NT2/D1 (cell line): ENCODE measurements around the gene CIITA.

Source experiments
- DNase-seq: peaks from one replicate; pipeline ENCODE4 v3.0.0-alpha.2; 2011; ENCODE audit warnings: low read depth, low spot score
- H3K27me3 ChIP-seq: 2 replicates; pipeline ENCODE4 v1.6.0; 2011; ENCODE audit warnings: mild to moderate bottlenecking; ENCODE audit not compliant: insufficient read length, insufficient read depth
- H3K36me3 ChIP-seq: 2 replicates; pipeline ENCODE4 v1.6.1; 2011; ENCODE audit warnings: mild to moderate bottlenecking, low read length, mixed read lengths; ENCODE audit not compliant: insufficient read depth, insufficient read length
- H3K4me1 ChIP-seq: 2 replicates; pipeline ENCODE4 v1.5.1; 2011; ENCODE audit not compliant: insufficient read depth, insufficient read length
- H3K4me3 ChIP-seq: 2 replicates; pipeline ENCODE4 v1.5.1; 2011; ENCODE audit warnings: low read depth; ENCODE audit not compliant: insufficient read length
- H3K9ac ChIP-seq: 2 replicates; pipeline ENCODE4 v1.6.0; 2011; ENCODE audit warnings: low read depth; ENCODE audit not compliant: insufficient read length
- H3K9me3 ChIP-seq: 2 replicates; pipeline ENCODE4 v1.5.1; 2011; ENCODE audit warnings: mild to moderate bottlenecking, low read length; ENCODE audit not compliant: insufficient read depth
- SUZ12 ChIP-seq: IDR thresholded peaks from 2 replicates; pipeline ENCODE4 v1.6.1; 2011; ENCODE audit not compliant: insufficient read length, insufficient read depth; ENCODE audit errors: extremely low read depth
- YY1 ChIP-seq: IDR thresholded peaks from 2 replicates; pipeline ENCODE4 v1.6.1; 2011; ENCODE audit not compliant: insufficient read length, insufficient read depth
- ZNF274 ChIP-seq: IDR thresholded peaks from 2 replicates; pipeline ENCODE4 v1.6.1; 2011; ENCODE audit warnings: mild to moderate bottlenecking, low read depth, low read length

CIITA gene

GRCh38 chr16:10868596-10869469 lies 8.2 kb upstream of the CIITA start:
- Histone ChIP-seq H3K9me3 (no peaks in the 10 kb centered on the region), H3K27me3 (peaks cover 4% of the 10 kb centered on the region), H3K4me3 (no peak overlapping the region), H3K36me3 (no peaks in the 10 kb centered on the region), H3K9ac (no peak overlapping the region), H3K4me1 (no peaks in the 10 kb centered on the region)
- no peak for TF ChIP-seq SUZ12
- TF ChIP-seq YY1: no peak
- TF ChIP-seq ZNF274: no peak
- no peak for DNase-seq

GRCh38 chr16:10870137-10870776 lies 6.7 kb upstream of the CIITA start:
- Histone ChIP-seq H3K4me1 (no peaks in the 10 kb centered on the region), H3K27me3 (peaks cover 4% of the 10 kb centered on the region), H3K9ac (no peak overlapping the region), H3K4me3 (no peak overlapping the region), H3K9me3 (no peaks in the 10 kb centered on the region), H3K36me3 (no peaks in the 10 kb centered on the region)
- no peak for DNase-seq
- TF ChIP-seq YY1 (no peak), ZNF274 (no peak), SUZ12 (no peak)

GRCh38 chr16:10870808-10871156 lies 6.2 kb upstream of the CIITA start:
- Histone ChIP-seq H3K9ac (no peak overlapping the region), H3K4me1 (no peaks in the 10 kb centered on the region), H3K36me3 (no peaks in the 10 kb centered on the region), H3K4me3 (no peak overlapping the region), H3K27me3 (peaks cover 4% of the 10 kb centered on the region), H3K9me3 (no peaks in the 10 kb centered on the region)
- no peak for DNase-seq
- TF ChIP-seq YY1 (no peak), ZNF274 (no peak), SUZ12 (no peak)

GRCh38 chr16:10871157-10871991 lies 5.6 kb upstream of the CIITA start:
- Histone ChIP-seq H3K9me3 (no peaks in the 10 kb centered on the region), H3K9ac (no peak overlapping the region), H3K36me3 (no peaks in the 10 kb centered on the region), H3K4me3 (no peak overlapping the region), H3K27me3 (peaks cover 4% of the 10 kb centered on the region), H3K4me1 (no peaks in the 10 kb centered on the region)
- no peak for DNase-seq
- TF ChIP-seq SUZ12: no peak
- no peak for TF ChIP-seq ZNF274
- TF ChIP-seq YY1: no peak

GRCh38 chr16:10876315-10876714 lies 687 bp upstream of the CIITA start:
- Histone ChIP-seq H3K4me3 (no peak overlapping the region), H3K27me3 (peaks cover 37% of the 10 kb centered on the region), H3K9me3 (no peaks in the 10 kb centered on the region), H3K4me1 (peaks cover 3% of the 10 kb centered on the region), H3K9ac (no peak overlapping the region), H3K36me3 (no peaks in the 10 kb centered on the region)
- no peak for TF ChIP-seq ZNF274
- no peak for TF ChIP-seq YY1
- TF ChIP-seq SUZ12: no peak
- no peak for DNase-seq

- no peak for TF ChIP-seq YY1
- TF ChIP-seq ZNF274: no peak
- TF ChIP-seq SUZ12: no peak
- H3K36me3 ChIP-seq: no peaks in the 10 kb centered on the region
- H3K9ac ChIP-seq: no peak overlapping the region
- no peaks in the 10 kb centered on the region for H3K9me3 ChIP-seq
- DNase-seq: no peak
- no peak overlapping the region for H3K4me3 ChIP-seq
- peaks cover 3% of the 10 kb centered on the region for H3K4me1 ChIP-seq
- peaks cover 37% of the 10 kb centered on the region for H3K27me3 ChIP-seq
Measured at GRCh38 chr16:10877472-10877946, 507 bp downstream of the CIITA start.
